ENCODE results near the gene NUDT22. TPM values are rescaled to one million over a fixed set of nuclear protein-coding genes. Genes with fewer than 3 reads are reported as not detected.

Gene NUDT22
- total and polyA plus RNA-seq, 2 of the 4 experiments (the other 2 are of a cell fraction): 21.3 to 44.6 TPM

GRCh38 chr11:64181506-64182411, 44.3 kb upstream of the NUDT22 start:
- in situ Hi-C loops (cut with MboI; ENCODE audit: low sequenced_read_pairs): no loop called here
- peak; percentile 53 for ATAC-seq (ENCODE audit: low read depth)
- TF ChIP-seq SMC3 (IDR thresholded peaks at IDR 0.05; ENCODE audit: low read depth, low read length): no peak
- peak; percentile 47; the same call in 1 of the 2 replicates for TF ChIP-seq FOS (IDR thresholded peaks at IDR 0.05; ENCODE audit: low read depth, low read length)
- no peak for TF ChIP-seq NFE2L2 (IDR thresholded peaks at IDR 0.05; ENCODE audit: low read depth, low read length)
- peak; percentile 86 for TF ChIP-seq BHLHE40 (IDR thresholded peaks at IDR 0.05; ENCODE audit: low read depth, low read length)
- no peak for TF ChIP-seq RFX5 (IDR thresholded peaks at IDR 0.05; ENCODE audit: low read depth, low read length)
- TF ChIP-seq CHD1 (IDR thresholded peaks at IDR 0.05; ENCODE audit: low read depth, low read length): no peak
- TF ChIP-seq MXI1 (IDR thresholded peaks at IDR 0.05; ENCODE audit: borderline replicate concordance, low read depth, low read length): peak; percentile 22; the same call in 1 of the 2 replicates
- peak; percentile 61; the same call in 1 of the 2 replicates for TF ChIP-seq POLR2A (IDR thresholded peaks at IDR 0.05; ENCODE audit: low read depth, low read length)
- no peak for TF ChIP-seq CEBPB (IDR thresholded peaks at IDR 0.05; ENCODE audit: low read depth, low read length)
- TF ChIP-seq, protein P1, sequence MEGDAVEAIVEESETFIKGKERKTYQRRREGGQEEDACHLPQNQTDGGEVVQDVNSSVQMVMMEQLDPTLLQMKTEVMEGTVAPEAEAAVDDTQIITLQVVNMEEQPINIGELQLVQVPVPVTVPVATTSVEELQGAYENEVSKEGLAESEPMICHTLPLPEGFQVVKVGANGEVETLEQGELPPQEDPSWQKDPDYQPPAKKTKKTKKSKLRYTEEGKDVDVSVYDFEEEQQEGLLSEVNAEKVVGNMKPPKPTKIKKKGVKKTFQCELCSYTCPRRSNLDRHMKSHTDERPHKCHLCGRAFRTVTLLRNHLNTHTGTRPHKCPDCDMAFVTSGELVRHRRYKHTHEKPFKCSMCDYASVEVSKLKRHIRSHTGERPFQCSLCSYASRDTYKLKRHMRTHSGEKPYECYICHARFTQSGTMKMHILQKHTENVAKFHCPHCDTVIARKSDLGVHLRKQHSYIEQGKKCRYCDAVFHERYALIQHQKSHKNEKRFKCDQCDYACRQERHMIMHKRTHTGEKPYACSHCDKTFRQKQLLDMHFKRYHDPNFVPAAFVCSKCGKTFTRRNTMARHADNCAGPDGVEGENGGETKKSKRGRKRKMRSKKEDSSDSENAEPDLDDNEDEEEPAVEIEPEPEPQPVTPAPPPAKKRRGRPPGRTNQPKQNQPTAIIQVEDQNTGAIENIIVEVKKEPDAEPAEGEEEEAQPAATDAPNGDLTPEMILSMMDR (conservative IDR thresholded peaks at IDR 0.05; ENCODE audit: low read depth, low read length): no peak
- TF ChIP-seq MAZ (IDR thresholded peaks at IDR 0.05; ENCODE audit: borderline replicate concordance, low read depth, low read length): no peak; the same call in 1 of the 2 replicates
- TF ChIP-seq RCOR1 (IDR thresholded peaks at IDR 0.05; ENCODE audit: insufficient replicate concordance, low read length): no peak
- no peak for TF ChIP-seq RAD21 (IDR thresholded peaks at IDR 0.05; ENCODE audit: low read length)
- TF ChIP-seq ELK1 (IDR thresholded peaks at IDR 0.05; ENCODE audit: borderline replicate concordance, low read depth, low read length): no peak

More at GRCh38 chr11:64181506-64182411, 44.3 kb upstream of the NUDT22 start:
- Histone ChIP-seq H4K5ac (ENCODE audit: low read depth, low read length) (0 out of 2 replicates have a peak overlapping the region, but pooled peaks have one; percentile 32), H2AK5ac (ENCODE audit: low read depth, low read length) (no peak overlapping the region; the same call in 1 of the 2 replicates), H3K9me1 (ENCODE audit: insufficient read depth, low read length) (peaks cover 15% of the 10 kb centered on the region; the same call in 1 of the 2 replicates), H3K79me1 (ENCODE audit: low read depth in 1 of 2, low read length in 2 of 2) (peaks cover 11 to 52% of the 10 kb centered on the region in 2 experiments; a peak in 3 of 4 replicates), H3K9ac (ENCODE audit: low read depth, low read length) (peak overlapping the region; percentile 71), H2BK20ac (ENCODE audit: low read depth, low read length) (0 out of 2 replicates have a peak overlapping the region, but pooled peaks have one; percentile 3), H3K4me2 (ENCODE audit: low read depth, low read length) (peak overlapping the region; percentile 55), H2AFZ (replicated peaks; ENCODE audit: low read length, poor library complexity) (peak overlapping the region; percentile 74), H3K14ac (replicated peaks; ENCODE audit: low read depth, low read length) (peak overlapping the region; percentile 58), H2BK15ac (ENCODE audit: low read depth, low read length) (peak overlapping the region; percentile 22; the same call in 1 of the 3 replicates), H3K56ac (ENCODE audit: extremely low read depth, insufficient read depth, low read length) (no peak overlapping the region), H3K4me1 (ENCODE audit: control insufficient read depth, insufficient read depth, low read length) (peaks cover 7% of the 10 kb centered on the region; the same call in 1 of the 2 replicates), H3K27ac (ENCODE audit: insufficient read depth, low read length) (peak overlapping the region; percentile 44), H4K20me1 (ENCODE audit: insufficient read depth, low read length) (peaks cover 6% of the 10 kb centered on the region; the same call in 1 of the 2 replicates), H4K8ac (ENCODE audit: low read depth in 2 of 2, low read length in 2 of 2) (peak overlapping the region; percentile 3 to 83; a peak in 3 of 4 replicates), H4K91ac (ENCODE audit: insufficient read depth, low read depth, low read length) (peak overlapping the region; percentile 40), H2BK120ac (ENCODE audit: low read depth, low read length) (peak overlapping the region; percentile 9), H3K4ac (ENCODE audit: low read depth, low read length) (peak overlapping the region; percentile 71), H3K27me3 (ENCODE audit: control insufficient read depth, insufficient read depth, low read length) (no peaks in the 10 kb centered on the region), H2AK9ac (replicated peaks; ENCODE audit: low read depth, low read length, poor library complexity) (peak overlapping the region; percentile 33), H3K23ac (ENCODE audit: low read depth, low read length) (peak overlapping the region; percentile 40; the same call in 1 of the 2 replicates), H3K18ac (ENCODE audit: low read depth, low read length) (peak overlapping the region; percentile 14; the same call in 1 of the 2 replicates), H3K4me3 (ENCODE audit: insufficient read depth, low read depth, low read length) (no peak overlapping the region), H3K36me3 (ENCODE audit: control insufficient read depth, insufficient read depth, low read length) (no peaks in the 10 kb centered on the region), H2BK5ac (ENCODE audit: low read depth, low read length, poor library complexity, severe bottlenecking) (peak overlapping the region; percentile 63), H3K9me3 (ENCODE audit: control insufficient read depth, insufficient read depth, low read length) (no peaks in the 10 kb centered on the region)
- ChIA-PET CTCF (interaction anchor here (0.6 to 0.7 kb wide), 2 partner anchors 33 to 70 kb away, joined by 3 to 4 read pairs; partner anchors contain the start of gene PLCB3), POLR2A (ENCODE audit: unreplicated experiment) (interaction anchor here (0.5 kb wide), 1 partner anchor 10 kb away, joined by 8 read pairs; no protein-coding TSS in a partner anchor)
- dilution Hi-C loops (cut with HindIII; ENCODE audit: low sequenced_read_pairs, unreplicated experiment): no loop called here
- no TSS peak for BruUV-seq (replicated peaks)
- WGBS, 2 experiments (ENCODE audit: extremely low coverage in 2 of 2, insufficient read length in 1 of 2): 0% methylated on average over 3 of the region's 17 CpGs; no CpG with 5 or more reads in 1 of the 2 experiments
- peak; percentile 93 for DNase-seq
- intact Hi-C loops (cut with micrococcal nuclease): no loop called here

Measured in IMR-90 (cell line).